Trophoblast cell (in vitro differentiated cells and primary cell): ENCODE data around the gene MGAT3. TPM values are rescaled to one million over a fixed set of nuclear protein-coding genes. Genes with fewer than 3 reads are reported as not detected.

Source experiments
- DNase-seq, 2 donors: peaks; one replicate each; pipeline ENCODE4 v3.0.0-alpha.2; 2016
- H2AFZ ChIP-seq: 2 replicates; pipeline ENCODE4 v1.6.1; 2013; ENCODE audit warnings: low read length, moderate library complexity, mild to moderate bottlenecking; ENCODE audit not compliant: insufficient read depth, poor library complexity
- H2AK5ac ChIP-seq: 2 replicates; pipeline ENCODE4 v1.6.1; 2013; ENCODE audit warnings: mild to moderate bottlenecking, low read length
- H2BK120ac ChIP-seq: 2 replicates; pipeline ENCODE4 v1.6.1; 2013; ENCODE audit warnings: low read length, mild to moderate bottlenecking, moderate library complexity; ENCODE audit not compliant: insufficient read depth, poor library complexity
- H2BK12ac ChIP-seq: 2 replicates; pipeline ENCODE4 v1.6.1; 2013; ENCODE audit warnings: mild to moderate bottlenecking, low read length, moderate library complexity
- H2BK5ac ChIP-seq: 2 replicates; pipeline ENCODE4 v1.6.1; 2013; ENCODE audit warnings: low read length, low read depth, moderate library complexity, mild to moderate bottlenecking; ENCODE audit not compliant: poor library complexity
- H3K14ac ChIP-seq: 2 replicates; pipeline ENCODE4 v1.6.1; 2013; ENCODE audit warnings: mild to moderate bottlenecking, low read length
- H3K18ac ChIP-seq: 2 replicates; pipeline ENCODE4 v1.6.1; 2013; ENCODE audit warnings: mild to moderate bottlenecking, low read length
- H3K23ac ChIP-seq: 2 replicates; pipeline ENCODE4 v1.6.1; 2013; ENCODE audit warnings: low read length
- H3K27ac ChIP-seq: 2 replicates; pipeline ENCODE4 v1.5.1; 2013; ENCODE audit warnings: low read depth, mild to moderate bottlenecking, inconsistent platforms, low read length, moderate library complexity
- H3K27me3 ChIP-seq: 2 replicates; pipeline ENCODE4 v1.6.1; 2013; ENCODE audit warnings: inconsistent platforms, mild to moderate bottlenecking, low read length, moderate library complexity; ENCODE audit not compliant: insufficient read depth
- H3K36me3 ChIP-seq, 2 experiments: 1 replicate in 1 of 2; 2 replicates in 1 of 2; pipeline ENCODE4 v1.6.1; 2013; ENCODE audit warnings: low read length in 2 of 2, mild to moderate bottlenecking in 2 of 2, moderate library complexity in 1 of 2; ENCODE audit not compliant: insufficient read depth in 2 of 2, control insufficient read depth in 1 of 2
- H3K4ac ChIP-seq: 2 replicates; pipeline ENCODE4 v1.6.1; 2013; ENCODE audit warnings: low read depth, mild to moderate bottlenecking, low read length, moderate library complexity
- H3K4me1 ChIP-seq, 2 experiments: 1 replicate in 1 of 2; 2 replicates in 1 of 2; pipeline ENCODE4 v1.6.1; 2013; ENCODE audit warnings: low read length in 2 of 2, mild to moderate bottlenecking in 2 of 2, moderate library complexity in 1 of 2; ENCODE audit not compliant: insufficient read depth in 2 of 2, control insufficient read depth in 1 of 2
- H3K4me2 ChIP-seq: 2 replicates; pipeline ENCODE4 v1.6.1; 2013; ENCODE audit warnings: inconsistent platforms, mild to moderate bottlenecking, low read length, moderate library complexity
- H3K4me3 ChIP-seq: 2 replicates; pipeline ENCODE4 v1.5.1; 2013; ENCODE audit warnings: mild to moderate bottlenecking, low read depth, low read length, inconsistent platforms
- H3K79me1 ChIP-seq: one replicate; pipeline ENCODE4 v1.6.1; 2013; ENCODE audit warnings: low read length
- H3K79me2 ChIP-seq: 2 replicates; pipeline ENCODE4 v1.6.1; 2013; ENCODE audit warnings: low read length, mild to moderate bottlenecking; ENCODE audit not compliant: control insufficient read depth, insufficient read depth, poor library complexity
- H3K9ac ChIP-seq: 2 replicates; pipeline ENCODE4 v1.6.1; 2013; ENCODE audit warnings: mild to moderate bottlenecking, low read length
- H3K9me3 ChIP-seq: 2 replicates; pipeline ENCODE4 v1.6.1; 2013; ENCODE audit warnings: low read depth, mild to moderate bottlenecking, control low read depth, inconsistent platforms, low read length; ENCODE audit not compliant: insufficient read depth
- H4K12ac ChIP-seq: 2 replicates; pipeline ENCODE4 v1.6.1; 2013; ENCODE audit warnings: low read depth, mild to moderate bottlenecking, low read length, moderate library complexity
- H4K8ac ChIP-seq: 2 replicates; pipeline ENCODE4 v1.6.1; 2013; ENCODE audit warnings: low read depth, mild to moderate bottlenecking, low read length, moderate library complexity
- H4K91ac ChIP-seq: one replicate; pipeline ENCODE4 v1.6.1; 2013; ENCODE audit warnings: low read depth, mild to moderate bottlenecking, low read length, moderate library complexity
- WGBS: extraction: QIAGEN DNeasy Blood & Tissue Kit; methylation state at CpG from one replicate; pipeline ENCODE4 v1.1.7; 2013; ENCODE audit warnings: missing lambda C conversion rate; ENCODE audit not compliant: insufficient read length, insufficient coverage; ENCODE audit errors: extremely low coverage; 5-methylcytosine and 5-hydroxymethylcytosine counted together
- polyA plus RNA-seq: library from polyadenylated mRNA; stranded (reverse); fragments of 200-250 nt; gene quantifications from 2 replicates; pipeline ENCODE4 v1.2.3, GENCODE V29; 2013

The MGAT3 gene
- 19.8 and 20.9 TPM in 2 replicates for polyA plus RNA-seq

GRCh38 chr22:39456522-39457197 is at the start of gene MGAT3:
Gene MGAT3 (plus strand): TSS chr22:39457012. CDS start chr22:39487348, 30,336 bp downstream.
- peak within 1 kb of the TSS; percentile 77 for H3K18ac ChIP-seq
- WGBS: no CpG with 5 or more reads among the region's 80 CpGs
- no peak within 1 kb of the TSS for H3K23ac ChIP-seq

GRCh38 chr22:39408173-39408572 is 48.6 kb upstream of the MGAT3 start:
- no peak for DNase-seq
- H2BK5ac ChIP-seq: no peak overlapping the region
- no peak overlapping the region for H3K27ac ChIP-seq
- H3K9ac ChIP-seq: no peak overlapping the region
- H2AK5ac ChIP-seq: no peak overlapping the region
- H3K14ac ChIP-seq: no peak overlapping the region
- H3K36me3 ChIP-seq: peaks cover 2 to 3% of the 10 kb centered on the region in 2 experiments
- no peak overlapping the region for H4K12ac ChIP-seq
- no peaks in the 10 kb centered on the region for H3K79me2 ChIP-seq
- H2AFZ ChIP-seq: no peak overlapping the region
- no peaks in the 10 kb centered on the region for H3K79me1 ChIP-seq
- no peak overlapping the region for H3K18ac ChIP-seq
- H4K91ac ChIP-seq: no peak overlapping the region
- no peak overlapping the region for H2BK12ac ChIP-seq
- H3K4ac ChIP-seq: no peak overlapping the region
- H3K9me3 ChIP-seq: no peaks in the 10 kb centered on the region
- H3K4me3 ChIP-seq: no peak overlapping the region
- no peak overlapping the region for H3K23ac ChIP-seq
- H3K4me1 ChIP-seq: no peaks in the 10 kb centered on the region
- H3K4me2 ChIP-seq: no peak overlapping the region
- WGBS: no CpG with 5 or more reads among the region's 11 CpGs
- no peak overlapping the region for H4K8ac ChIP-seq
- H3K27me3 ChIP-seq: no peaks in the 10 kb centered on the region
- no peak overlapping the region for H2BK120ac ChIP-seq

More at GRCh38 chr22:39456522-39457197, at the start of gene MGAT3:
- H4K91ac ChIP-seq: peak within 1 kb of the TSS; percentile 93
- peak within 1 kb of the TSS; percentile 79 for H3K14ac ChIP-seq
- peak in 1 of 2 donors; percentile 45 for DNase-seq
- peaks cover 19% of the 10 kb centered on the region for H3K79me1 ChIP-seq
- H2AFZ ChIP-seq: peak within 1 kb of the TSS; percentile 57
- H2BK120ac ChIP-seq: peak within 1 kb of the TSS; percentile 26
- H3K36me3 ChIP-seq: no peaks in the 10 kb centered on the region
- H2BK5ac ChIP-seq: peak within 1 kb of the TSS; percentile 65
- peak within 1 kb of the TSS; percentile 16 for H3K27ac ChIP-seq
- H3K4ac ChIP-seq: peak within 1 kb of the TSS; percentile 91
- H3K27me3 ChIP-seq: no peaks in the 10 kb centered on the region
- H3K9ac ChIP-seq: peak within 1 kb of the TSS; percentile 51
- H3K4me1 ChIP-seq: peaks cover 24 to 34% of the 10 kb centered on the region in 2 experiments
- peaks cover 19% of the 10 kb centered on the region for H3K79me2 ChIP-seq
- H2BK12ac ChIP-seq: no peak within 1 kb of the TSS
- peak within 1 kb of the TSS; percentile 12 for H2AK5ac ChIP-seq
- peak within 1 kb of the TSS; percentile 72 for H4K8ac ChIP-seq
- peak within 1 kb of the TSS; percentile 79 for H3K4me3 ChIP-seq
- H3K4me2 ChIP-seq: peak within 1 kb of the TSS; percentile 81
- peak within 1 kb of the TSS; percentile 60 for H4K12ac ChIP-seq
- no peaks in the 10 kb centered on the region for H3K9me3 ChIP-seq

GRCh38 chr22:39408807-39409206 is 48.0 kb upstream of the MGAT3 start:
- H3K23ac ChIP-seq: no peak overlapping the region
- no peak overlapping the region for H3K4me3 ChIP-seq
- no peak overlapping the region for H4K12ac ChIP-seq
- H3K9ac ChIP-seq: no peak overlapping the region
- no peaks in the 10 kb centered on the region for H3K27me3 ChIP-seq
- H3K27ac ChIP-seq: no peak overlapping the region
- no peak for DNase-seq
- peaks cover under 1 to 3% of the 10 kb centered on the region in 2 experiments for H3K36me3 ChIP-seq
- H4K91ac ChIP-seq: no peak overlapping the region
- H3K79me2 ChIP-seq: no peaks in the 10 kb centered on the region
- H2AFZ ChIP-seq: no peak overlapping the region
- H4K8ac ChIP-seq: no peak overlapping the region
- no peak overlapping the region for H2BK5ac ChIP-seq
- H3K79me1 ChIP-seq: no peaks in the 10 kb centered on the region
- H2AK5ac ChIP-seq: no peak overlapping the region
- WGBS: no CpG with 5 or more reads among the region's 1 CpG
- H3K4me2 ChIP-seq: no peak overlapping the region
- no peak overlapping the region for H3K18ac ChIP-seq
- H3K14ac ChIP-seq: no peak overlapping the region
- no peak overlapping the region for H2BK120ac ChIP-seq
- H3K9me3 ChIP-seq: no peaks in the 10 kb centered on the region
- H3K4me1 ChIP-seq: no peaks in the 10 kb centered on the region
- H3K4ac ChIP-seq: no peak overlapping the region
- no peak overlapping the region for H2BK12ac ChIP-seq

GRCh38 chr22:39409516-39410029 is 47.2 kb upstream of the MGAT3 start:
- Histone ChIP-seq H2AK5ac (no peak overlapping the region), H3K18ac (peak overlapping the region; percentile 2), H3K79me1 (no peaks in the 10 kb centered on the region), H4K91ac (no peak overlapping the region), H3K9me3 (no peaks in the 10 kb centered on the region), H3K4me1 (no peaks in the 10 kb centered on the region), H2BK12ac (no peak overlapping the region), H2BK120ac (no peak overlapping the region), H3K79me2 (no peaks in the 10 kb centered on the region), H2BK5ac (no peak overlapping the region), H3K23ac (no peak overlapping the region), H3K4me2 (no peak overlapping the region), H3K4ac (no peak overlapping the region), H4K12ac (no peak overlapping the region), H2AFZ (no peak overlapping the region), H3K14ac (no peak overlapping the region), H3K36me3 (peaks cover 0 to 3% of the 10 kb centered on the region in 2 experiments), H3K4me3 (no peak overlapping the region), H4K8ac (no peak overlapping the region), H3K27me3 (no peaks in the 10 kb centered on the region), H3K9ac (no peak overlapping the region), H3K27ac (no peak overlapping the region)
- DNase-seq: no peak
- WGBS: no CpG with 5 or more reads among the region's 11 CpGs
